GM12878 (cell line): ENCODE data around the gene DQX1. TPM values are rescaled to one million over a fixed set of nuclear protein-coding genes. Genes with fewer than 3 reads are reported as not detected.
A peak's percentile ranks its signal among the peaks of the same experiment; 100 is the strongest.

Experiments used
- BHLHE40 ChIP-seq, 2 experiments: fragments of 450-650 bp in 1 of 2; IDR thresholded peaks; 2 replicates each; pipeline ENCODE4 v1.6.1; 2011 to 2017; ENCODE audit warnings: low read depth in 2 of 2, borderline replicate concordance in 1 of 2, improper control_type of control experiment in 1 of 2, low read length in 1 of 2, mild to moderate bottlenecking in 1 of 2
- CBFB ChIP-seq: IDR thresholded peaks from 2 replicates; pipeline ENCODE4 v1.6.1; 2016; ENCODE audit warnings: antibody characterized with exemption, low read depth
- CEBPB ChIP-seq, 2 experiments: fragments of 150-350 bp in 1 of 2; IDR thresholded peaks; 2 replicates each; pipeline ENCODE4 v1.6.1; 2012 to 2014; ENCODE audit warnings: low read depth in 2 of 2, low read length in 2 of 2, borderline replicate concordance in 1 of 2, inconsistent platforms in 1 of 2
- CHD1 ChIP-seq: IDR thresholded peaks from 2 replicates; pipeline ENCODE4 v1.6.1; 2012; ENCODE audit warnings: low read depth, low read length, improper control_type of control experiment
- DPF2 ChIP-seq: fragments of 450-650 bp; IDR thresholded peaks from 2 replicates; pipeline ENCODE4 v1.6.1; 2017; ENCODE audit warnings: mild to moderate bottlenecking
- ESRRA ChIP-seq: IDR thresholded peaks from 2 replicates; pipeline ENCODE4 v1.6.1; 2012; ENCODE audit warnings: mild to moderate bottlenecking, low read length, improper control_type of control experiment
- GABPA ChIP-seq: IDR thresholded peaks from 2 replicates; pipeline ENCODE4 v1.6.1; 2014; ENCODE audit warnings: antibody characterized with exemption, low read depth, mild to moderate bottlenecking, inconsistent platforms
- HDAC2 ChIP-seq: fragments of 200-600 bp; sonication (generic); IDR thresholded peaks from 2 replicates; pipeline ENCODE4 v1.6.1; 2017
- HDGF ChIP-seq: fragments of 450-650 bp; IDR thresholded peaks from 2 replicates; pipeline ENCODE4 v1.6.1; 2016; ENCODE audit warnings: antibody characterized with exemption
- IRF5 ChIP-seq: fragments of 450-650 bp; IDR thresholded peaks from 2 replicates; pipeline ENCODE4 v1.6.1; 2017; ENCODE audit warnings: borderline replicate concordance
- LARP7 ChIP-seq: fragments of 450-650 bp; IDR thresholded peaks from 2 replicates; pipeline ENCODE4 v1.6.1; 2017; ENCODE audit warnings: mild to moderate bottlenecking
- MAX ChIP-seq: IDR thresholded peaks from 2 replicates; pipeline ENCODE4 v1.6.1; 2012; ENCODE audit warnings: low read depth, low read length, improper control_type of control experiment
- NFIC ChIP-seq: IDR thresholded peaks from 2 replicates; pipeline ENCODE4 v1.6.1; 2012; ENCODE audit warnings: low read depth, mild to moderate bottlenecking, inconsistent platforms, low read length, moderate library complexity
- RBBP5 ChIP-seq: fragments of 200-600 bp; sonication (generic); conservative IDR thresholded peaks from 2 replicates; pipeline ENCODE4 v1.6.1; 2016
- RELB ChIP-seq: fragments of 450-650 bp; IDR thresholded peaks from 2 replicates; pipeline ENCODE4 v1.6.1; 2017; ENCODE audit warnings: low read depth, mild to moderate bottlenecking, moderate library complexity
- RFX5 ChIP-seq: IDR thresholded peaks from 2 replicates; pipeline ENCODE4 v1.6.1; 2011; ENCODE audit warnings: low read depth, low read length, improper control_type of control experiment
- SIN3A ChIP-seq: IDR thresholded peaks from 2 replicates; pipeline ENCODE4 v1.6.1; 2012; ENCODE audit warnings: low read depth, low read length, improper control_type of control experiment
- SREBF1 ChIP-seq: IDR thresholded peaks from 2 replicates; pipeline ENCODE4 v1.6.1; 2012; ENCODE audit warnings: mild to moderate bottlenecking, low read length
- SRF ChIP-seq, 2 experiments: IDR thresholded peaks; 2 replicates each; pipeline ENCODE4 v1.6.1; 2011; ENCODE audit warnings: low read depth in 2 of 2, low read length in 2 of 2, mild to moderate bottlenecking in 1 of 2, moderate library complexity in 1 of 2
- ZBED1 ChIP-seq: IDR thresholded peaks from 2 replicates; pipeline ENCODE4 v1.6.1; 2016; ENCODE audit warnings: borderline replicate concordance
- ZBTB40 ChIP-seq: fragments of 450-650 bp; IDR thresholded peaks from 2 replicates; pipeline ENCODE4 v1.6.1; 2016; ENCODE audit warnings: mild to moderate bottlenecking, moderate library complexity, borderline replicate concordance
- ZNF24 ChIP-seq: fragments of 450-650 bp; IDR thresholded peaks from 2 replicates; pipeline ENCODE4 v1.6.1; 2017; ENCODE audit warnings: antibody characterized with exemption, mild to moderate bottlenecking
- ZNF274 ChIP-seq: IDR thresholded peaks from one replicate; pipeline ENCODE4 v1.8.0; 2011; ENCODE audit not compliant: insufficient read length, insufficient read depth
- polyA plus RNA-seq, 11 experiments: library from polyadenylated mRNA; depleted of rRNA in 4 of 11; unstranded in 6 of 11; stranded (reverse) in 5 of 11; fragments of >200 nt; fragmentation: Nextera tagmentation in 4 of 11; fragmentation: Illumina TruSeq in 1 of 11; extraction: Ambion mirVana in 4 of 11; extraction: Trizol in 1 of 11; gene quantifications; 1 replicate in 1 of 11; 2 replicates in 10 of 11; pipeline versions ENCODE4 v1.2.1 to v1.2.3, GENCODE V29; 2011 to 2016; ENCODE audit warnings: inconsistent platforms in 2 of 11, missing spikeins in 2 of 11, low read depth in 1 of 11
- total RNA-seq, 4 experiments: library from RNA; depleted of rRNA in 3 of 4; stranded (reverse); fragments of >200 nt in 3 of 4; fragmentation: Illumina TruSeq in 1 of 4; extraction: Trizol in 1 of 4; gene quantifications; 2 replicates each; pipeline versions ENCODE4 v1.2.1 to v1.2.3, GENCODE V29; 2013 to 2021

Gene DQX1
- total and polyA plus RNA-seq, 10 of the 15 experiments (the other 5 are each of a cell fraction or from before 2014, with no cell fraction given) = 0.34 to 2.1 (median 0.86) TPM

GRCh38 chr2:74571058-74571457 lies 45.0 kb upstream of the DQX1 start (continued):
- TF ChIP-seq ESRRA (no peak), BHLHE40 (IDR thresholded peaks at IDR 0.05; ENCODE audit: borderline replicate concordance in 1 of 2, low read depth in 2 of 2, low read length in 1 of 2) (peak; percentile 49 to 62; a peak in 2 of 4 replicates), LARP7 (no peak), GABPA (peak; percentile 54), NFIC (peak; percentile 95), ZBED1 (peak; percentile 69; the same call in 1 of the 2 replicates), MAX (no peak), ZNF24 (peak; percentile 85), CHD1 (no peak), HDGF (peak; percentile 92; the same call in 1 of the 2 replicates), SIN3A (no peak), DPF2 (peak; percentile 96), RELB (peak; percentile 96), SRF (IDR thresholded peaks at IDR 0.05; ENCODE audit: low read depth in 2 of 2, low read length in 2 of 2) (no peak), HDAC2 (no peak), CBFB (no peak), ZBTB40 (no peak; the same call in 1 of the 2 replicates), CEBPB (IDR thresholded peaks at IDR 0.05; ENCODE audit: borderline replicate concordance in 1 of 2, low read depth in 2 of 2, low read length in 2 of 2) (peak in 1 of 2 experiments; percentile 88; a peak in 1 of 4 replicates), RFX5 (no peak), ZNF274 (no peak), RBBP5 (no peak), IRF5 (no peak; the same call in 1 of the 2 replicates), SREBF1 (no peak)
